GM12878 (cell line): ENCODE data around the gene PPP2R5D. TPM values are rescaled to one million over a fixed set of nuclear protein-coding genes. Genes with fewer than 3 reads are reported as not detected.

Experiments used
- BACH1 ChIP-seq: fragments of 450-650 bp; IDR thresholded peaks from 2 replicates; pipeline ENCODE4 v1.6.1; 2017; ENCODE audit warnings: mild to moderate bottlenecking, borderline replicate concordance
- BCL11A ChIP-seq: IDR thresholded peaks from 2 replicates; pipeline ENCODE4 v1.6.1; 2011; ENCODE audit warnings: low read depth, low read length
- CHD4 ChIP-seq: fragments of 200-600 bp; sonication (generic); IDR thresholded peaks from 2 replicates; pipeline ENCODE4 v1.6.1; 2016; ENCODE audit warnings: mild to moderate bottlenecking
- E4F1 ChIP-seq: fragments of 450-650 bp; IDR thresholded peaks from 2 replicates; pipeline ENCODE4 v1.6.1; 2018; ENCODE audit warnings: borderline replicate concordance, mild to moderate bottlenecking; ENCODE audit not compliant: partially characterized antibody
- FOXK2 ChIP-seq: fragments of 450-650 bp; IDR thresholded peaks from 2 replicates; pipeline ENCODE4 v1.6.1; 2017; ENCODE audit warnings: mild to moderate bottlenecking, moderate library complexity
- GATAD2B ChIP-seq: fragments of 450-650 bp; conservative IDR thresholded peaks from 2 replicates; pipeline ENCODE4 v1.6.1; 2017; ENCODE audit warnings: low read depth, mild to moderate bottlenecking, moderate library complexity
- HDAC6 ChIP-seq: fragments of 200-600 bp; sonication (generic); IDR thresholded peaks from one replicate; pipeline ENCODE4 v1.8.0; 2017; ENCODE audit warnings: antibody characterized with exemption; ENCODE audit not compliant: unreplicated experiment
- JUNB ChIP-seq: IDR thresholded peaks from 2 replicates; pipeline ENCODE4 v1.6.1; 2016; ENCODE audit warnings: antibody characterized with exemption, mild to moderate bottlenecking
- JUND ChIP-seq: IDR thresholded peaks from 2 replicates; pipeline ENCODE4 v1.6.1; 2012; ENCODE audit warnings: low read depth, mild to moderate bottlenecking, low read length, improper control_type of control experiment, moderate library complexity
- MYB ChIP-seq: fragments of 150-350 bp; IDR thresholded peaks from 2 replicates; pipeline ENCODE4 v1.6.1; 2014; ENCODE audit warnings: mild to moderate bottlenecking, low read depth, low read length, borderline replicate concordance
- MYC ChIP-seq: IDR thresholded peaks from 2 replicates; pipeline ENCODE4 v1.6.1; 2011; ENCODE audit warnings: mild to moderate bottlenecking, low read length, moderate library complexity, inconsistent platforms; ENCODE audit not compliant: insufficient read depth, insufficient replicate concordance, insufficient read length, severe bottlenecking
- PAX5 ChIP-seq: IDR thresholded peaks from 2 replicates; pipeline ENCODE4 v1.6.1; 2011; ENCODE audit warnings: low read depth, low read length, borderline replicate concordance
- PKNOX1 ChIP-seq: fragments of 450-650 bp; IDR thresholded peaks from 2 replicates; pipeline ENCODE4 v1.6.1; 2016; ENCODE audit warnings: mild to moderate bottlenecking
- POLR2A ChIP-seq: IDR thresholded peaks from 2 replicates; pipeline ENCODE4 v1.6.1; 2011; ENCODE audit warnings: low read depth, mild to moderate bottlenecking, low read length
- PRDM15 ChIP-seq: fragments of 450-650 bp; formaldehyde crosslinking; IDR thresholded peaks from 2 replicates; pipeline ENCODE4 v1.4.0; 2020; ENCODE audit warnings: mild to moderate bottlenecking, moderate library complexity
- RB1 ChIP-seq: fragments of 450-650 bp; formaldehyde crosslinking; IDR thresholded peaks from 2 replicates; pipeline ENCODE4 v1.6.1; 2017; ENCODE audit warnings: mild to moderate bottlenecking, borderline replicate concordance
- TARDBP ChIP-seq: IDR thresholded peaks from 2 replicates; pipeline ENCODE4 v1.6.1; 2016; ENCODE audit warnings: borderline replicate concordance
- TCF7 ChIP-seq: IDR thresholded peaks from 2 replicates; pipeline ENCODE4 v1.6.1; 2014; ENCODE audit warnings: antibody characterized with exemption, borderline replicate concordance
- YBX1 ChIP-seq: fragments of 450-650 bp; IDR thresholded peaks from 2 replicates; pipeline ENCODE4 v1.6.1; 2016; ENCODE audit warnings: antibody characterized with exemption
- ZBTB11 ChIP-seq: fragments of 450-650 bp; formaldehyde crosslinking; IDR thresholded peaks from 2 replicates; pipeline ENCODE4 v1.5.0; 2022; ENCODE audit warnings: mild to moderate bottlenecking, missing genetic modification characterization
- ZNF217 ChIP-seq: fragments of 450-650 bp; IDR thresholded peaks from 2 replicates; pipeline ENCODE4 v1.6.1; 2017; ENCODE audit warnings: antibody characterized with exemption, mild to moderate bottlenecking
- polyA plus RNA-seq, 11 experiments: library from polyadenylated mRNA; depleted of rRNA in 4 of 11; unstranded in 6 of 11; stranded (reverse) in 5 of 11; fragments of >200 nt; fragmentation: Nextera tagmentation in 4 of 11; fragmentation: Illumina TruSeq in 1 of 11; extraction: Ambion mirVana in 4 of 11; extraction: Trizol in 1 of 11; gene quantifications; 1 replicate in 1 of 11; 2 replicates in 10 of 11; pipeline versions ENCODE4 v1.2.1 to v1.2.3, GENCODE V29; 2011 to 2016; ENCODE audit warnings: inconsistent platforms in 2 of 11, missing spikeins in 2 of 11, low read depth in 1 of 11
- total RNA-seq, 4 experiments: library from RNA; depleted of rRNA in 3 of 4; stranded (reverse); fragments of >200 nt in 3 of 4; fragmentation: Illumina TruSeq in 1 of 4; extraction: Trizol in 1 of 4; gene quantifications; 2 replicates each; pipeline versions ENCODE4 v1.2.1 to v1.2.3, GENCODE V29; 2013 to 2021

The PPP2R5D gene
- total and polyA plus RNA-seq, 10 of the 15 experiments (the other 5 are each of a cell fraction or from before 2014, with no cell fraction given) = 1.5 to 59.0 (median 32.0) TPM

GRCh38 chr6:42978839-42979522 lies 5.4 kb upstream of the PPP2R5D start, which contains the start of gene PEX6 (continued):
- TF ChIP-seq FOXK2 (no peak), TARDBP (no peak), RB1 (no peak), GATAD2B (peak; percentile 76; the same call in 1 of the 2 replicates), PAX5 (peak; percentile 78), E4F1 (peak; percentile 65), BCL11A (no peak), CHD4 (no peak), ZBTB11 (CRISPR knock-in tag) (no peak), YBX1 (no peak), PRDM15 (no peak), HDAC6 (no peak), BACH1 (0 out of 2 replicates have a peak, but pooled peaks have one; percentile 1), TCF7 (no peak), ZNF217 (0 out of 2 replicates have a peak, but pooled peaks have one; percentile 54), PKNOX1 (peak; percentile 48), MYC (no peak), JUND (no peak), POLR2A (peak; percentile 94), MYB (no peak), JUNB (no peak)
